Small intestine (tissue), 7 donors: ENCODE measurements around the gene SYCE3. TPM values are rescaled to one million over a fixed set of nuclear protein-coding genes. Genes with fewer than 3 reads are reported as not detected.

Source experiments
- DNase-seq, 2 donors: peaks; one replicate each; pipeline versions ENCODE4 v3.0.0 to v3.0.0-alpha.2; 2013
- FAIRE-seq: peaks from 2 replicates; lab custom pipeline; 2012; peaks lifted over from hg19 to GRCh38; lab: Jason Lieb, UNC
- H3K27ac ChIP-seq, 3 donors: one replicate each; pipeline ENCODE4 v1.5.1; 2013; ENCODE audit warnings: low read length in 2 of 3, mild to moderate bottlenecking in 2 of 3, control low read depth in 1 of 3, inconsistent platforms in 1 of 3, low read depth in 1 of 3, moderate library complexity in 1 of 3
- H3K27me3 ChIP-seq, 3 donors: one replicate each; pipeline ENCODE4 v1.6.1; 2013; ENCODE audit warnings: low read length in 3 of 3, inconsistent platforms in 1 of 3; ENCODE audit not compliant: control insufficient read depth in 3 of 3, insufficient read depth in 3 of 3
- H3K36me3 ChIP-seq, 3 donors: one replicate each; pipeline ENCODE4 v1.6.1; 2013; ENCODE audit warnings: low read length in 3 of 3, inconsistent platforms in 1 of 3, low read depth in 1 of 3, mild to moderate bottlenecking in 1 of 3, moderate library complexity in 1 of 3; ENCODE audit not compliant: control insufficient read depth in 3 of 3, insufficient read depth in 2 of 3
- H3K4me1 ChIP-seq, 3 donors: one replicate each; pipeline ENCODE4 v1.6.1; 2013; ENCODE audit warnings: low read length in 2 of 3, inconsistent platforms in 1 of 3, low read depth in 1 of 3, mild to moderate bottlenecking in 1 of 3, moderate library complexity in 1 of 3; ENCODE audit not compliant: control insufficient read depth in 3 of 3, insufficient read depth in 2 of 3
- H3K4me3 ChIP-seq, 3 donors: one replicate each; pipeline ENCODE4 v1.5.1; 2013; ENCODE audit warnings: low read length in 3 of 3, control low read depth in 1 of 3, inconsistent platforms in 1 of 3, low read depth in 1 of 3, mild to moderate bottlenecking in 1 of 3, moderate library complexity in 1 of 3
- H3K9me3 ChIP-seq, 2 donors: one replicate each; pipeline ENCODE4 v1.6.1; 2013; ENCODE audit warnings: low read depth in 1 of 2, low read length in 1 of 2; ENCODE audit not compliant: control insufficient read depth in 2 of 2, insufficient read depth in 1 of 2
- WGBS, 3 donors: extraction: QIAGEN DNeasy Blood & Tissue Kit; methylation state at CpG; one replicate each; pipeline ENCODE4 v1.1.7; 2013; 5-methylcytosine and 5-hydroxymethylcytosine counted together
- polyA plus RNA-seq, 4 donors: library from polyadenylated mRNA; stranded (reverse) in 3 of 4; unstranded in 1 of 4; fragments of 200-250 nt in 3 of 4; fragments of 120-200 nt in 1 of 4; gene quantifications; one replicate each; pipeline versions ENCODE4 v1.2.1 to v1.2.3, GENCODE V29; 2013
- donor health status: healthy with polysubstance abuse.
- donor health status: control.
- donor health status: control.
- donor health status: Bipolar disorder and iron deficiency.
- donor health status: healthy.

SYCE3 gene
- polyA plus RNA-seq, 4 donors, result 0.33 TPM; not detected in 3

GRCh38 chr22:50506611-50507420 lies 55.9 kb downstream of the SYCE3 start:
- H3K4me3 ChIP-seq, result peak overlapping the region; percentile 71 to 100 (median 73)
- no peak for FAIRE-seq
- no peaks in the 10 kb centered on the region for H3K27me3 ChIP-seq
- peak overlapping the region; percentile 67 to 88 (median 82) for H3K27ac ChIP-seq
- H3K9me3 ChIP-seq, result no peaks in the 10 kb centered on the region
- whole genome bisulfite sequencing, 3 donors, result 15 to 33% (median 22%) methylated on average over 21 of the region's 21 CpGs
- no peak for DNase-seq
- peaks cover 0 to 18% (median 0%) of the 10 kb centered on the region in 3 donors for H3K4me1 ChIP-seq
- peaks cover 6 to 44% (median 6%) of the 10 kb centered on the region in 3 donors for H3K36me3 ChIP-seq

GRCh38 chr22:50505776-50506610 lies 56.7 kb downstream of the SYCE3 start:
- DNase-seq, result no peak
- H3K36me3 ChIP-seq, result peaks cover 6 to 44% (median 6%) of the 10 kb centered on the region in 3 donors
- H3K4me3 ChIP-seq, result peak overlapping the region in 1 of 3 donors; percentile 100
- no peaks in the 10 kb centered on the region for H3K27me3 ChIP-seq
- FAIRE-seq, result no peak
- peaks cover 0 to 18% (median 0%) of the 10 kb centered on the region in 3 donors for H3K4me1 ChIP-seq
- no peaks in the 10 kb centered on the region for H3K9me3 ChIP-seq
- WGBS, 3 donors, result 88 to 91% (median 91%) methylated on average over 35 to 41 of the region's 41 CpGs
- no peak overlapping the region for H3K27ac ChIP-seq

- FAIRE-seq (no peak), DNase-seq (no peak)
- WGBS, 3 donors, result 89 to 93% (median 91%) methylated on average over 13 to 14 of the region's 14 CpGs
- Histone ChIP-seq H3K9me3 (no peaks in the 10 kb centered on the region), H3K4me3 (no peak overlapping the region), H3K4me1 (peaks cover 0 to 18% (median 0%) of the 10 kb centered on the region in 3 donors), H3K27ac (no peak overlapping the region), H3K27me3 (no peaks in the 10 kb centered on the region), H3K36me3 (peaks cover 6 to 41% (median 6%) of the 10 kb centered on the region in 3 donors)
These were observed 57.4 kb downstream of the SYCE3 start for GRCh38 chr22:50505276-50505775.

GRCh38 chr22:50504369-50505211 lies 58.1 kb downstream of the SYCE3 start:
- H3K36me3 ChIP-seq, result peaks cover 6 to 39% (median 6%) of the 10 kb centered on the region in 3 donors
- DNase-seq (no peak), FAIRE-seq (no peak)
- 87 to 93% (median 90%) methylated on average over 41 to 44 of the region's 44 CpGs for WGBS, 3 donors
- H3K27ac ChIP-seq, result no peak overlapping the region
- no peaks in the 10 kb centered on the region for H3K9me3 ChIP-seq
- peaks cover 0 to 18% (median 0%) of the 10 kb centered on the region in 3 donors for H3K4me1 ChIP-seq
- no peaks in the 10 kb centered on the region for H3K27me3 ChIP-seq
- H3K4me3 ChIP-seq, result no peak overlapping the region

GRCh38 chr22:50503475-50504145 lies 59.1 kb downstream of the SYCE3 start:
- Histone ChIP-seq H3K4me1 (peaks cover 0 to 12% (median 0%) of the 10 kb centered on the region in 3 donors), H3K9me3 (no peaks in the 10 kb centered on the region), H3K27me3 (no peaks in the 10 kb centered on the region), H3K4me3 (no peak overlapping the region), H3K27ac (no peak overlapping the region), H3K36me3 (peaks cover 6 to 39% (median 6%) of the 10 kb centered on the region in 3 donors)
- WGBS, 3 donors, result 78 to 87% (median 85%) methylated on average over 15 to 26 of the region's 26 CpGs
- DNase-seq, result no peak
- FAIRE-seq, result no peak

- FAIRE-seq, result no peak
- no peak for DNase-seq
- no peak overlapping the region for H3K27ac ChIP-seq
- no peaks in the 10 kb centered on the region for H3K27me3 ChIP-seq
- 85 to 89% (median 88%) methylated on average over 23 to 24 of the region's 24 CpGs for WGBS, 3 donors
- H3K36me3 ChIP-seq, result peaks cover 6 to 39% (median 6%) of the 10 kb centered on the region in 3 donors
- H3K9me3 ChIP-seq, result no peaks in the 10 kb centered on the region
- peaks cover 0 to 18% (median 0%) of the 10 kb centered on the region in 3 donors for H3K4me1 ChIP-seq
- no peak overlapping the region for H3K4me3 ChIP-seq
These were observed 59.9 kb downstream of the SYCE3 start for GRCh38 chr22:50502628-50503474.

- Histone ChIP-seq H3K9me3 (no peaks in the 10 kb centered on the region), H3K27me3 (no peaks in the 10 kb centered on the region), H3K27ac (no peak overlapping the region), H3K4me3 (no peak overlapping the region), H3K36me3 (peaks cover 6 to 39% (median 6%) of the 10 kb centered on the region in 3 donors), H3K4me1 (peaks cover 0 to 23% (median 0%) of the 10 kb centered on the region in 3 donors)
- 82 to 84% (median 83%) methylated on average over 6 of the region's 6 CpGs for WGBS, 3 donors
- FAIRE-seq (no peak), DNase-seq (no peak)
These were observed 60.6 kb downstream of the SYCE3 start for GRCh38 chr22:50502096-50502495.
